ENCODE results near the gene TRIM47. TPM values are rescaled to one million over a fixed set of nuclear protein-coding genes. Genes with fewer than 3 reads are reported as not detected.

Gene TRIM47
- total RNA-seq, 2 donors from 2014 or later, result 1.6 to 2.7 TPM

- no peak overlapping the region for H3K27ac ChIP-seq (ENCODE audit: low read depth, low read length)
- H3K9ac ChIP-seq (ENCODE audit: extremely low read depth, low read length, poor library complexity, severe bottlenecking), result no peak overlapping the region
- no peaks in the 10 kb centered on the region for H3K4me1 Mint-ChIP-seq
- peaks cover 11% of the 10 kb centered on the region for H3K36me3 ChIP-seq (ENCODE audit: control insufficient read depth, insufficient read depth, low read length)
- WGBS, 2 experiments (ENCODE audit: insufficient coverage in 1 of 2, insufficient read length in 1 of 2), result 95 to 96% methylated on average over 13 to 18 of the region's 18 CpGs
- H3K4me3 Mint-ChIP-seq, result no peak overlapping the region
- no peaks in the 10 kb centered on the region for H3K27me3 ChIP-seq (ENCODE audit: control insufficient read depth, insufficient read depth, low read length, poor library complexity, severe bottlenecking)
- no peaks in the 10 kb centered on the region for H3K9me3 Mint-ChIP-seq
- H3K27ac Mint-ChIP-seq, result no peak overlapping the region
- H3K27me3 Mint-ChIP-seq (ENCODE audit: insufficient read depth), result no peaks in the 10 kb centered on the region
- no peak for DNase-seq
- H3K4me1 ChIP-seq (ENCODE audit: control insufficient read depth, insufficient read depth, low read length), result no peaks in the 10 kb centered on the region
- no peak overlapping the region for H3K4me3 ChIP-seq (ENCODE audit: low read length)
- no peaks in the 10 kb centered on the region for H3K9me3 ChIP-seq (ENCODE audit: control insufficient read depth, low read length)
- TF ChIP-seq CTCF (conservative IDR thresholded peaks at IDR 0.05), result no peak
- peaks cover 18% of the 10 kb centered on the region for H3K36me3 Mint-ChIP-seq (ENCODE audit: low read depth)
These were observed 44.0 kb upstream of the TRIM47 start for GRCh38 chr17:75922173-75922961.

- Histone ChIP-seq H3K4me3 (ENCODE audit: low read length) (no peak overlapping the region), H3K9me3 (ENCODE audit: control insufficient read depth, low read length) (no peaks in the 10 kb centered on the region), H3K9ac (ENCODE audit: extremely low read depth, low read length, poor library complexity, severe bottlenecking) (no peak overlapping the region), H3K36me3 (ENCODE audit: control insufficient read depth, insufficient read depth, low read length) (peaks cover 11% of the 10 kb centered on the region), H3K27me3 (ENCODE audit: control insufficient read depth, insufficient read depth, low read length, poor library complexity, severe bottlenecking) (no peaks in the 10 kb centered on the region), H3K4me1 (ENCODE audit: control insufficient read depth, insufficient read depth, low read length) (no peaks in the 10 kb centered on the region), H3K27ac (ENCODE audit: low read depth, low read length) (no peak overlapping the region)
- no peak for TF ChIP-seq CTCF (conservative IDR thresholded peaks at IDR 0.05)
- Mint-ChIP-seq H3K9me3 (no peaks in the 10 kb centered on the region), H3K4me3 (no peak overlapping the region), H3K27me3 (ENCODE audit: insufficient read depth) (no peaks in the 10 kb centered on the region), H3K27ac (no peak overlapping the region), H3K4me1 (no peaks in the 10 kb centered on the region), H3K36me3 (ENCODE audit: low read depth) (peaks cover 18% of the 10 kb centered on the region)
- WGBS, 2 experiments (ENCODE audit: insufficient coverage in 1 of 2, insufficient read length in 1 of 2), result 92 to 93% methylated on average over 9 to 15 of the region's 15 CpGs
- DNase-seq, result no peak
These were observed 43.2 kb upstream of the TRIM47 start for GRCh38 chr17:75921596-75921995.

DNA sequence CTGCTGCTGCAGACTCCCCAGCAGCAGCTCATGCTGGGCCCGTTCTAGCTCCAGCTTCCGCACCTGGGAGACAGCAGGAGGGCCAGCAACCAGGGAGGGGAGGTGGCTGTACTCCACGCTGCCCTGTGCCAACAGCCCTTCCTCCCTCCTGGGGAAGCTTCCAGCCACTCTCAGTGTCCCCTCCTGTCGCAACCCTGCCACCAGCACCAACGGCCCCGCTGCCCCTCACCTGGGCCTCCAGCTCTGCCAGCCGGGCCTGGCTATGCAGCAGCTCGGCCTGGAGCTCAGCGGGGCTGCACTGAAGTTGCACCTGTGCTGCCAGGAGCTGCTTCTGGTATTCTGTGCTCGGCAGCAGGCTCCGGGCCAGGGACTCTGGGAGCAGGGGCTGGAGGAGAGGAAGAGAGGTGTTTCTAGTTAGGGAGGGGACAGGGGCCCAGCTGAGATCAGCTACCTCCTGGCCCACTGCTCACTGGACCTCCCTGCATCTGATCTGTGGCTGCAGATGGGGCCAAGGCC is 41.7 kb upstream of the TRIM47 start:
- H3K36me3 ChIP-seq (ENCODE audit: control insufficient read depth, insufficient read depth, low read length), result no peaks in the 10 kb centered on the region
- H3K27me3 ChIP-seq (ENCODE audit: control insufficient read depth, insufficient read depth, low read length, poor library complexity, severe bottlenecking), result no peaks in the 10 kb centered on the region
- Mint-ChIP-seq H3K27ac (no peak overlapping the region), H3K4me1 (no peaks in the 10 kb centered on the region), H3K27me3 (ENCODE audit: insufficient read depth) (no peaks in the 10 kb centered on the region), H3K9me3 (no peaks in the 10 kb centered on the region), H3K4me3 (no peak overlapping the region), H3K36me3 (ENCODE audit: low read depth) (peaks cover 22% of the 10 kb centered on the region)
- H3K4me1 ChIP-seq (ENCODE audit: control insufficient read depth, insufficient read depth, low read length), result no peaks in the 10 kb centered on the region
- WGBS, 2 experiments (ENCODE audit: insufficient coverage in 1 of 2, insufficient read length in 1 of 2), result 89 to 94% methylated on average over 6 to 11 of the region's 11 CpGs
- H3K4me3 ChIP-seq (ENCODE audit: low read length), result no peak overlapping the region
- no peak overlapping the region for H3K9ac ChIP-seq (ENCODE audit: extremely low read depth, low read length, poor library complexity, severe bottlenecking)
- H3K27ac ChIP-seq (ENCODE audit: low read depth, low read length), result no peak overlapping the region
- no peak for TF ChIP-seq CTCF (conservative IDR thresholded peaks at IDR 0.05)
- DNase-seq, result no peak
- no peaks in the 10 kb centered on the region for H3K9me3 ChIP-seq (ENCODE audit: control insufficient read depth, low read length)

Data from endodermal cell (in vitro differentiated cells).